ENCODE data around the gene STX1A.

STX1A gene

GRCh38 chr7:73740212-73740611 is 20.7 kb upstream of the STX1A start:
- DNase-seq (ENCODE audit: low spot score): no peak
- TF ChIP-seq CTCF (IDR thresholded peaks at IDR 0.05; ENCODE audit: extremely low read depth, missing control alignments): no peak

GRCh38 chr7:73739387-73739767 is 19.9 kb upstream of the STX1A start:
- TF ChIP-seq CTCF (IDR thresholded peaks at IDR 0.05; ENCODE audit: extremely low read depth, missing control alignments): no peak
- DNase-seq (ENCODE audit: low spot score): no peak

- TF ChIP-seq CTCF (IDR thresholded peaks at IDR 0.05; ENCODE audit: extremely low read depth, missing control alignments): no peak
- DNase-seq (ENCODE audit: low spot score): peak; percentile 100
Observed at GRCh38 chr7:73738612-73739386, 19.3 kb upstream of the STX1A start, which contains the start of gene ABHD11. TSS of gene ABHD11 (minus strand) at chr7:73738802. CDS start at chr7:73738770, 32 bp downstream.

- no peak for TF ChIP-seq CTCF (IDR thresholded peaks at IDR 0.05; ENCODE audit: extremely low read depth, missing control alignments)
- peak; percentile 83 for DNase-seq (ENCODE audit: low spot score)
Observed at GRCh38 chr7:73738220-73738611, 18.7 kb upstream of the STX1A start.

GRCh38 chr7:73737491-73738219 is 18.2 kb upstream of the STX1A start:
- TF ChIP-seq CTCF (IDR thresholded peaks at IDR 0.05; ENCODE audit: extremely low read depth, missing control alignments): no peak
- DNase-seq (ENCODE audit: low spot score): no peak

- no peak for TF ChIP-seq CTCF (IDR thresholded peaks at IDR 0.05; ENCODE audit: extremely low read depth, missing control alignments)
- no peak for DNase-seq (ENCODE audit: low spot score)
Observed at GRCh38 chr7:73736885-73737284, 17.4 kb upstream of the STX1A start.

- DNase-seq (ENCODE audit: low spot score): no peak
- no peak for TF ChIP-seq CTCF (IDR thresholded peaks at IDR 0.05; ENCODE audit: extremely low read depth, missing control alignments)
Observed at GRCh38 chr7:73735528-73735905, 16.0 kb upstream of the STX1A start.
